HEK293 (cell line): ENCODE measurements around the gene MINPP1.

Experiments used
- BCL11A ChIP-seq: fragments of 450-650 bp; formaldehyde crosslinking; IDR thresholded peaks from 2 replicates; pipeline ENCODE4 v1.5.1; 2016; ENCODE audit warnings: low read depth, missing biosample characterization, missing genetic modification characterization
- ZNF114 ChIP-seq: fragments of 450-650 bp; formaldehyde crosslinking; IDR thresholded peaks from 2 replicates; pipeline ENCODE4 v1.5.0; 2017; ENCODE audit warnings: missing biosample characterization, missing genetic modification characterization
- ZNF274 ChIP-seq, 2 experiments: fragments of 200-500 bp in 1 of 2; fragments of 450-650 bp in 1 of 2; sonication (Bioruptor generic) in 1 of 2; formaldehyde crosslinking in 1 of 2; IDR thresholded peaks; 2 replicates each; pipeline versions ENCODE4 v1.5.1 to v1.6.1; 2014 to 2016; ENCODE audit warnings: borderline replicate concordance in 1 of 2, inconsistent platforms in 1 of 2, low read length in 1 of 2, missing biosample characterization in 1 of 2, missing genetic modification characterization in 1 of 2
- ZNF311 ChIP-seq: fragments of 450-650 bp; formaldehyde crosslinking; IDR thresholded peaks from 2 replicates; pipeline ENCODE4 v1.5.1; 2017; ENCODE audit warnings: missing biosample characterization, missing genetic modification characterization, borderline replicate concordance
- ZNF621 ChIP-seq: fragments of 450-650 bp; formaldehyde crosslinking; IDR thresholded peaks from 2 replicates; pipeline ENCODE4 v1.5.1; 2017; ENCODE audit warnings: missing biosample characterization, missing genetic modification characterization
- TF ChIP-seq, protein P1 (sequence below): fragments of 450-650 bp; formaldehyde crosslinking; IDR thresholded peaks from 2 replicates; pipeline ENCODE4 v1.5.1; 2016; ENCODE audit warnings: missing biosample characterization, missing genetic modification characterization

DNA sequence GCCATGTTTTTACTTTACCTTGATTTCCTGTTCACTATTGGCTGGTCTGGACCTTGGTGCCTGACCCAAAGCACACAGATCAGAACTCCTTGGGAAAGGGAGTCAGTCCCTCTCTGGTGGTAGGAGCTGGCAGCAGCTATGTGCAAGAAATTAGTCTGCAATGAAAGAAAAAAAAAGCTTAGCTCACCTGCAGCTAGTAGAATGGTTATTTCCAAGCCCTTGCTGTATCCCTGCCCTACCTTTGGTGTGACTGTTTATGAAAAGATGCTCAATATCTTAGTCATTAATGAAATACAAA lies 86.8 kb downstream of the MINPP1 start:
- no peak for TF ChIP-seq ZNF274 (IDR thresholded peaks at IDR 0.05; ENCODE audit: low read length)
- TF ChIP-seq ZNF274 (tag by site-specific recombination; IDR thresholded peaks at IDR 0.05; ENCODE audit: borderline replicate concordance), result no peak
- no peak for TF ChIP-seq ZNF621
- TF ChIP-seq, protein P1, sequence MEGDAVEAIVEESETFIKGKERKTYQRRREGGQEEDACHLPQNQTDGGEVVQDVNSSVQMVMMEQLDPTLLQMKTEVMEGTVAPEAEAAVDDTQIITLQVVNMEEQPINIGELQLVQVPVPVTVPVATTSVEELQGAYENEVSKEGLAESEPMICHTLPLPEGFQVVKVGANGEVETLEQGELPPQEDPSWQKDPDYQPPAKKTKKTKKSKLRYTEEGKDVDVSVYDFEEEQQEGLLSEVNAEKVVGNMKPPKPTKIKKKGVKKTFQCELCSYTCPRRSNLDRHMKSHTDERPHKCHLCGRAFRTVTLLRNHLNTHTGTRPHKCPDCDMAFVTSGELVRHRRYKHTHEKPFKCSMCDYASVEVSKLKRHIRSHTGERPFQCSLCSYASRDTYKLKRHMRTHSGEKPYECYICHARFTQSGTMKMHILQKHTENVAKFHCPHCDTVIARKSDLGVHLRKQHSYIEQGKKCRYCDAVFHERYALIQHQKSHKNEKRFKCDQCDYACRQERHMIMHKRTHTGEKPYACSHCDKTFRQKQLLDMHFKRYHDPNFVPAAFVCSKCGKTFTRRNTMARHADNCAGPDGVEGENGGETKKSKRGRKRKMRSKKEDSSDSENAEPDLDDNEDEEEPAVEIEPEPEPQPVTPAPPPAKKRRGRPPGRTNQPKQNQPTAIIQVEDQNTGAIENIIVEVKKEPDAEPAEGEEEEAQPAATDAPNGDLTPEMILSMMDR (tag by site-specific recombination), result no peak
- TF ChIP-seq BCL11A (tag by site-specific recombination), result no peak
- no peak for TF ChIP-seq ZNF311 (tag by site-specific recombination)
- TF ChIP-seq ZNF114 (tag by site-specific recombination), result no peak
